ENCODE data around the gene HOXB8. TPM values are rescaled to one million over a fixed set of nuclear protein-coding genes. Genes with fewer than 3 reads are reported as not detected.

HOXB8 gene
- total and polyA plus RNA-seq, 4 experiments from 2014 or later = not detected

GRCh38 chr17:48590607-48591161, 24.4 kb downstream of the HOXB8 start:
- intact Hi-C loops (cut with micrococcal nuclease) = loop anchor here (5.0 kb wide), 1 partner anchor 563 kb away; no protein-coding TSS in a partner anchor
- Histone ChIP-seq H3K4me1 (ENCODE audit: insufficient read depth, low read length) (peaks cover 27% of the 10 kb centered on the region), H3K4me3 (ENCODE audit: low read length in 2 of 2) (no peak overlapping the region), H3K36me3 (ENCODE audit: insufficient read depth, low read length) (no peaks in the 10 kb centered on the region), H3K27me3 (ENCODE audit: insufficient read depth, low read length) (peaks cover 43% of the 10 kb centered on the region), H3K9me3 (ENCODE audit: control insufficient read depth in 1 of 2, low read length in 2 of 2) (no peaks in the 10 kb centered on the region), H3K27ac (ENCODE audit: low read depth, low read length) (no peak overlapping the region)
- peaks cover 15 to 40% (median 30%) of the 10 kb centered on the region in 4 donors for H3K4me1 Mint-ChIP-seq
- no peak for DNase-seq
- peak overlapping the region in 1 of 8 donors; percentile 59 for H3K4me3 Mint-ChIP-seq
- CTCF ChIA-PET (ENCODE audit: partially characterized antibody) = interaction anchor here (1.3 to 6.0 kb wide), 6 partner anchors 28 to 282 kb away, joined by 3 to 59 read pairs (median 34); no protein-coding TSS in a partner anchor
- POLR2A ChIA-PET (ENCODE audit: partially characterized antibody) = no interaction called here
- peaks cover 0 to 2% of the 10 kb centered on the region in 2 donors for H3K36me3 Mint-ChIP-seq
- H3K27ac Mint-ChIP-seq = no peak overlapping the region
- peaks cover 0 to 2% (median 0%) of the 10 kb centered on the region in 8 donors for H3K9me3 Mint-ChIP-seq
- H3K27me3 Mint-ChIP-seq = peaks cover 43 to 67% of the 10 kb centered on the region in 2 donors

DNA sequence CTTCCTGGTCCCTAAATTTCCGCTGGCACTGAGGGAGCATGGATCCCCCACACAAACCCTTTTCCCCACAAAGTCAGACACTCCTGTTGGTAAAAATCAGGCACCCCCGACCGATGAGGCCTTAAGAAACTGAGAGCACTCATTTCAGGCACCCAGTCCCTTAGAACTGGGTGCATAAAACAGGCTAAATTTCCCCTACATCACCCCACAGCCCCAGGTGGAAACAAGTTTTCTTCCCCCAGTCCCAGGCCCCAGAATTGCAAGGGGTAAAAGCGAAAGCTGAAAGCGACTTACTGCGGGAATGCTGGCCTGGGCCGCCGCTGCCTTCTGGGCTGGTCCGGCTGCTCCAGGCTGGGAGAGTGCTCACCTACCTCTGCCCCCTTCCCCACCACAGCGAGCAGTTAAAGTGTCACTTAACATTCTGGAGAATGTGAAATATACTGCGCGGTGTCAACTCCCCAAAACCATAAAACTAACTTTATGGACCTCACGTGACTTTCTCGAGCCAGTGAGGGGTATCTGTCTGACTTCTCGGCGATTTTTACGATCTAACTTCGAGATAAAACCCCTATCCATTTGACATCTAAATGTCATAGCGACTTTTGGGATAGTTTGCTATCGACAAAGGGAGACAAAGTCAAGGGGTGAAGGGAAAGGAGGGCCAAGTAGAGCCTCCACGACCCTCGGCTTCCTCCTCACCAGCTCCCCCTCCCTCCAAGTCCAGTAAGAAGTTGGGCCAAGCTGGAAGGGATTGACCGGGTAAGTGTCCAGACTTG, 25.1 kb downstream of the HOXB8 start, which contains the start of gene HOXB3:
TSS of gene HOXB3 (minus strand) at position 411 of the 776 bp plus-strand sequence. CDS start 37,767 bp downstream, outside the sequence.
- ChIA-PET POLR2A (ENCODE audit: partially characterized antibody) (no interaction called here), CTCF (ENCODE audit: partially characterized antibody) (interaction anchor here (1.3 to 6.0 kb wide), 7 partner anchors 98 to 281 kb away, joined by 3 to 59 read pairs (median 7); no protein-coding TSS in a partner anchor)
- Histone ChIP-seq H3K27ac (ENCODE audit: low read depth, low read length) (no peak within 1 kb of the TSS), H3K4me3 (ENCODE audit: low read length in 2 of 2) (no peak within 1 kb of the TSS), H3K27me3 (ENCODE audit: insufficient read depth, low read length) (peaks cover 38% of the 10 kb centered on the region), H3K9me3 (ENCODE audit: control insufficient read depth in 1 of 2, low read length in 2 of 2) (no peaks in the 10 kb centered on the region), H3K36me3 (ENCODE audit: insufficient read depth, low read length) (no peaks in the 10 kb centered on the region), H3K4me1 (ENCODE audit: insufficient read depth, low read length) (peaks cover 33% of the 10 kb centered on the region)
- H3K27ac Mint-ChIP-seq = no peak within 1 kb of the TSS
- H3K9me3 Mint-ChIP-seq = peaks cover 0 to 2% (median 0%) of the 10 kb centered on the region in 8 donors
- H3K4me3 Mint-ChIP-seq = peak within 1 kb of the TSS in 1 of 8 donors; percentile 59
- peaks cover 17 to 46% (median 35%) of the 10 kb centered on the region in 4 donors for H3K4me1 Mint-ChIP-seq
- H3K27me3 Mint-ChIP-seq = peaks cover 42 to 67% of the 10 kb centered on the region in 2 donors
- no peak for DNase-seq
- peaks cover 0 to 5% of the 10 kb centered on the region in 2 donors for H3K36me3 Mint-ChIP-seq
- intact Hi-C loops (cut with micrococcal nuclease) = loop anchor here (5.0 kb wide), 1 partner anchor 563 kb away; no protein-coding TSS in a partner anchor

DNA sequence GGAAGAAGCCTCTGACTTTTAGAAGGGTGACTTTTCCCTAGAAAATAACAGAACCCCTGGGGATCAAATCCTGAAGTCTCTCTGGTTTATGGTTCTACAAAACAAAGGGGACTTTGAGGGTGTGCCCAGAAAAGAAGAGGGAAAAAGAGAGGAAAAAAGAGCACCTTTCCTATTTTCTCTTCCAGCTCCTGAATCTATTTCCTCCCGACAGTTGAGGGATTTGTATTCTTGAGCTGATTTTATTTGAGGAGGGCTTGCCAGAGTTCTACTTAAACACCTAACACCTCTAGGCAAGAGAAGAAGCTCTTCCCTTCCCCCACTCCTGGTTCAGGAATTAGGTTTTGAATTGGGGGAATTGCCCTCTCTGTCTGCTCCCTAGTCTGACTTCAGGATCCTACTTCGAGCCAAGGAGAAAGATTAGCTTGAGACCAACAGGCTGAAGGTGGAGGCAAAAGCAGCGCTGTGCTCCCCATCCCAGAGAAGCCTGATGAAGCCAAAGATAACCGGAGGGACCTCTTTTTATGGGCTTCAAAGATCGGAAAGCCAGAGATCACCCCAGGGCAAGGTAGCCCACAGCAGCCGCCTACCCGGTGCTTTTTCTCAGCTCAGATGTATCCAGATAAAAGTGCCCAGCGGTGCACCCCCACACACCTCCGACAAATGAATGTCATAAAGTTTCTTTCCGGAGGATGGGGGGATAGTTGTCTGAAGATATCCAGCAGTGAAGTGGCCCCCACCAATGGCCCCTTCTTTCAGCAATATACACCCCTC, 25.8 kb downstream of the HOXB8 start:
- Mint-ChIP-seq H3K36me3 (peaks cover 0 to 5% of the 10 kb centered on the region in 2 donors), H3K4me1 (peaks cover 18 to 49% (median 38%) of the 10 kb centered on the region in 4 donors), H3K9me3 (peaks cover 0 to 2% (median 0%) of the 10 kb centered on the region in 8 donors), H3K27ac (no peak overlapping the region), H3K4me3 (no peak overlapping the region), H3K27me3 (peaks cover 44 to 68% of the 10 kb centered on the region in 2 donors)
- intact Hi-C loops (cut with micrococcal nuclease) = no loop called here
- H3K9me3 ChIP-seq (ENCODE audit: control insufficient read depth in 1 of 2, low read length in 2 of 2) = no peaks in the 10 kb centered on the region
- peaks cover 36% of the 10 kb centered on the region for H3K27me3 ChIP-seq (ENCODE audit: insufficient read depth, low read length)
- no peaks in the 10 kb centered on the region for H3K36me3 ChIP-seq (ENCODE audit: insufficient read depth, low read length)
- ChIA-PET CTCF (ENCODE audit: partially characterized antibody) (interaction anchor here (1.4 to 2.6 kb wide), 4 partner anchors 100 to 281 kb away, joined by 4 to 11 read pairs (median 6); no protein-coding TSS in a partner anchor), POLR2A (ENCODE audit: partially characterized antibody) (no interaction called here)
- H3K4me3 ChIP-seq (ENCODE audit: low read length in 2 of 2) = no peak overlapping the region
- DNase-seq = no peak
- peaks cover 36% of the 10 kb centered on the region for H3K4me1 ChIP-seq (ENCODE audit: insufficient read depth, low read length)
- no peak overlapping the region for H3K27ac ChIP-seq (ENCODE audit: low read depth, low read length)

GRCh38 chr17:48588528-48588927, 26.6 kb downstream of the HOXB8 start:
- Histone ChIP-seq H3K4me3 (ENCODE audit: low read length in 2 of 2) (no peak overlapping the region), H3K27me3 (ENCODE audit: insufficient read depth, low read length) (peaks cover 36% of the 10 kb centered on the region), H3K4me1 (ENCODE audit: insufficient read depth, low read length) (peaks cover 34% of the 10 kb centered on the region), H3K9me3 (ENCODE audit: control insufficient read depth in 1 of 2, low read length in 2 of 2) (no peaks in the 10 kb centered on the region), H3K36me3 (ENCODE audit: insufficient read depth, low read length) (no peaks in the 10 kb centered on the region), H3K27ac (ENCODE audit: low read depth, low read length) (no peak overlapping the region)
- peaks cover 47 to 69% of the 10 kb centered on the region in 2 donors for H3K27me3 Mint-ChIP-seq
- peaks cover 18 to 47% (median 34%) of the 10 kb centered on the region in 4 donors for H3K4me1 Mint-ChIP-seq
- peaks cover 0 to 5% of the 10 kb centered on the region in 2 donors for H3K36me3 Mint-ChIP-seq
- H3K4me3 Mint-ChIP-seq = peak overlapping the region in 1 of 8 donors; percentile 50
- H3K9me3 Mint-ChIP-seq = peaks cover 0 to 2% (median 0%) of the 10 kb centered on the region in 8 donors
- ChIA-PET CTCF (ENCODE audit: partially characterized antibody) (interaction anchor here (1.0 to 2.6 kb wide), 6 partner anchors 99 to 280 kb away, joined by 3 to 11 read pairs (median 4); no protein-coding TSS in a partner anchor), POLR2A (ENCODE audit: partially characterized antibody) (interaction anchor here (1.4 kb wide), 1 partner anchor 88 kb away, joined by 3 read pairs; no protein-coding TSS in a partner anchor)
- intact Hi-C loops (cut with micrococcal nuclease) = no loop called here
- H3K27ac Mint-ChIP-seq = no peak overlapping the region
- DNase-seq = no peak

- CTCF ChIA-PET (ENCODE audit: partially characterized antibody) = interaction anchor here (0.8 to 2.6 kb wide), 9 partner anchors 99 to 563 kb away, joined by 3 to 11 read pairs (median 4); no protein-coding TSS in a partner anchor
- peaks cover 32% of the 10 kb centered on the region for H3K27me3 ChIP-seq (ENCODE audit: insufficient read depth, low read length)
- Mint-ChIP-seq H3K27me3 (peaks cover 49 to 69% of the 10 kb centered on the region in 2 donors), H3K9me3 (peaks cover 0 to 2% (median 0%) of the 10 kb centered on the region in 8 donors), H3K4me1 (peaks cover 16 to 42% (median 32%) of the 10 kb centered on the region in 4 donors), H3K4me3 (no peak overlapping the region), H3K36me3 (peaks cover 0 to 5% of the 10 kb centered on the region in 2 donors), H3K27ac (peak overlapping the region in 1 of 7 donors; percentile 2)
- DNase-seq = no peak
- no peak overlapping the region for H3K27ac ChIP-seq (ENCODE audit: low read depth, low read length)
- intact Hi-C loops (cut with micrococcal nuclease) = no loop called here
- H3K4me3 ChIP-seq (ENCODE audit: low read length in 2 of 2) = no peak overlapping the region
- H3K4me1 ChIP-seq (ENCODE audit: insufficient read depth, low read length) = peaks cover 29% of the 10 kb centered on the region
- no peaks in the 10 kb centered on the region for H3K36me3 ChIP-seq (ENCODE audit: insufficient read depth, low read length)
- H3K9me3 ChIP-seq (ENCODE audit: control insufficient read depth in 1 of 2, low read length in 2 of 2) = no peaks in the 10 kb centered on the region
- POLR2A ChIA-PET (ENCODE audit: partially characterized antibody) = interaction anchor here (1.4 to 2.3 kb wide), 2 partner anchors 87 to 254 kb away, joined by 3 to 6 read pairs; no protein-coding TSS in a partner anchor
Measured at GRCh38 chr17:48588074-48588415, 27.0 kb downstream of the HOXB8 start.

DNA sequence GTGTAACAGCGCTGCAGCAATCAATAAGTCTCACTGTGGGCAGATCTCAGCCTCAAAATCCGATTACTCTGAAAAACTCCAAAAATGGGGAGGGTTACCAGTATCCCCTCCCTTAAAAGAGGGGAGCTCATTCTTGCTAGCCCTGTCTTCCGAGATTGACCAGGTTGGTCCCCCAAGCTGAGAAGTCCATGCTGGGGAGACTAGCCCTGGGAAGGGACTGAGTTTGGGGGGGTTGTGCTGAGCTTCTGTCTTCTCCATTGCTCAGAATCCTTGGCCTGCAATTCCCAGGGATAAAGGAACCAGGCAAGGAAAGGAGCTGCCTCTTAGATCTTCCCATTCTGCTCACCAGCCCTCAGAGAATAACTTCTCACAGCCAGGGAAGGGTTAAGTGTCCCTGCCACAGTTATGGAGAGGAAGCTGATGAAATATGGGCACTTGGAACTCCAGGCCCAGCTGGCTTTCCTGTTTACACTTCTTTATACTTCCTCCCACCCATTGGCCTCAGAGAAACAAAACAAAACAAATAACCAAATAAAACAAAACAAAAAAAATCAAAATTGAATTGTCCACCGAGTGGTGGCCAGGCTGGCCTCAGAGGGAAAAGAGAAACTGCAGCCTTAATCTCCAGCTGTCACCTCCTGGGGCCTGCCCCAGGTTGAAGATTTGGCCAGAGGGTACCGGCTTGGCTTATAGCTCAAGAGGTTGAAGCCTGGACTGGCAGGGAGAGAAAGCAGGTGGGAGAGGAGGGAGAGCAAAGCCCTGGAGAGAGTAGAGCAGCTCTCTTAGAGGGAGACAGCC, 27.6 kb downstream of the HOXB8 start:
- Histone ChIP-seq H3K36me3 (ENCODE audit: insufficient read depth, low read length) (no peaks in the 10 kb centered on the region), H3K27me3 (ENCODE audit: insufficient read depth, low read length) (peaks cover 29% of the 10 kb centered on the region), H3K4me1 (ENCODE audit: insufficient read depth, low read length) (peaks cover 27% of the 10 kb centered on the region), H3K4me3 (ENCODE audit: low read length in 2 of 2) (no peak overlapping the region), H3K9me3 (ENCODE audit: control insufficient read depth in 1 of 2, low read length in 2 of 2) (no peaks in the 10 kb centered on the region), H3K27ac (ENCODE audit: low read depth, low read length) (no peak overlapping the region)
- Mint-ChIP-seq H3K27ac (peak overlapping the region in 2 of 7 donors; percentile 2 to 55), H3K4me1 (peaks cover 10 to 41% (median 29%) of the 10 kb centered on the region in 4 donors), H3K27me3 (peaks cover 50 to 69% of the 10 kb centered on the region in 2 donors), H3K36me3 (peaks cover 0 to 5% of the 10 kb centered on the region in 2 donors), H3K4me3 (peak overlapping the region in 5 of 8 donors; percentile 29 to 61 (median 36)), H3K9me3 (peaks cover 0 to 2% (median 0%) of the 10 kb centered on the region in 8 donors)
- ChIA-PET CTCF (ENCODE audit: partially characterized antibody) (interaction anchor here (0.8 to 2.6 kb wide), 10 partner anchors 26 to 562 kb away, joined by 3 to 11 read pairs (median 4); no protein-coding TSS in a partner anchor), POLR2A (ENCODE audit: partially characterized antibody) (interaction anchor here (1.2 to 2.3 kb wide), 4 partner anchors 9 to 253 kb away, joined by 3 to 6 read pairs (median 4); partner anchors contain the start of gene HOXB4)
- no peak for DNase-seq
- intact Hi-C loops (cut with micrococcal nuclease) = no loop called here

Measured in CD4-positive, alpha-beta memory T cell (primary cell).